IMR-90 (cell line): ENCODE data around the gene ZNF593. TPM values are rescaled to one million over a fixed set of nuclear protein-coding genes. Genes with fewer than 3 reads are reported as not detected.

Experiments
- ATAC-seq: fragments of 200-7000 bp; cut with Tn5 transposase; 2 replicates; pipeline ENCODE4 v1.9.1; 2020; ENCODE audit warnings: low read depth, mild to moderate bottlenecking, moderate library complexity
- BruUV-seq: library from RNA; stranded (reverse); fragments of 400-500 nt; replicated peaks from 2 replicates; lab custom pipeline; 2021; lab: Mats Ljungman, UMichigan
- CTCF ChIA-PET: fragments of 300-600 bp; formaldehyde crosslinking; extraction: SDS; loops from one replicate; lab custom pipeline; 2021; ENCODE audit warnings: antibody characterized with exemption; lab: Yijun Ruan, JAX
- POLR2A ChIA-PET: fragments of 300-600 bp; sonication (Branson Sonifier 250); formaldehyde crosslinking; loops from one replicate; lab custom pipeline; 2022; ENCODE audit warnings: antibody characterized with exemption; ENCODE audit not compliant: unreplicated experiment; lab: Charles Lee
- DNase-seq: peaks from one replicate; pipeline ENCODE4 v3.0.0; 2013
- H2AFZ ChIP-seq: replicated peaks from 2 replicates; pipeline ENCODE3; 2013; ENCODE audit warnings: low read length, mild to moderate bottlenecking; ENCODE audit not compliant: poor library complexity
- H2AK5ac ChIP-seq: 2 replicates; pipeline ENCODE4 v1.6.1; 2013; ENCODE audit warnings: low read depth, low read length, inconsistent platforms
- H2AK9ac ChIP-seq: replicated peaks from 2 replicates; pipeline ENCODE3; 2013; ENCODE audit warnings: mild to moderate bottlenecking, low read depth, low read length, moderate library complexity; ENCODE audit not compliant: poor library complexity
- H2BK120ac ChIP-seq: 2 replicates; pipeline ENCODE4 v1.6.1; 2013; ENCODE audit warnings: low read depth, low read length, inconsistent platforms
- H2BK15ac ChIP-seq: 3 replicates; pipeline ENCODE4 v1.6.1; 2013; ENCODE audit warnings: low read depth, low read length, inconsistent platforms
- H2BK20ac ChIP-seq: 2 replicates; pipeline ENCODE4 v1.6.1; 2013; ENCODE audit warnings: low read depth, mild to moderate bottlenecking, inconsistent platforms, low read length, moderate library complexity
- H2BK5ac ChIP-seq: 2 replicates; pipeline ENCODE4 v1.6.1; 2013; ENCODE audit warnings: mild to moderate bottlenecking, low read depth, low read length, inconsistent platforms; ENCODE audit not compliant: poor library complexity, severe bottlenecking
- H3K14ac ChIP-seq: replicated peaks from 2 replicates; pipeline ENCODE4 v1.6.1; 2013; ENCODE audit warnings: low read depth, low read length, inconsistent platforms
- H3K18ac ChIP-seq: 2 replicates; pipeline ENCODE4 v1.6.1; 2013; ENCODE audit warnings: low read depth, low read length, control low read depth
- H3K23ac ChIP-seq: 2 replicates; pipeline ENCODE4 v1.6.1; 2013; ENCODE audit warnings: low read depth, low read length, inconsistent platforms
- H3K27ac ChIP-seq: 2 replicates; pipeline ENCODE4 v1.5.1; 2013; ENCODE audit warnings: mild to moderate bottlenecking, control low read depth, low read length; ENCODE audit not compliant: insufficient read depth
- H3K27me3 ChIP-seq: 2 replicates; pipeline ENCODE4 v1.6.1; 2013; ENCODE audit warnings: low read length; ENCODE audit not compliant: control insufficient read depth, insufficient read depth
- H3K36me3 ChIP-seq: 2 replicates; pipeline ENCODE4 v1.6.1; 2013; ENCODE audit warnings: low read length, mixed read lengths; ENCODE audit not compliant: control insufficient read depth, insufficient read depth
- H3K4ac ChIP-seq: 2 replicates; pipeline ENCODE4 v1.6.1; 2013; ENCODE audit warnings: low read depth, low read length, inconsistent platforms
- H3K4me1 ChIP-seq: 2 replicates; pipeline ENCODE4 v1.6.1; 2013; ENCODE audit warnings: low read length, mixed read lengths; ENCODE audit not compliant: control insufficient read depth, insufficient read depth
- H3K4me2 ChIP-seq: 2 replicates; pipeline ENCODE4 v1.6.1; 2013; ENCODE audit warnings: low read depth, mild to moderate bottlenecking, control low read depth, low read length, moderate library complexity
- H3K4me3 ChIP-seq: 2 replicates; pipeline ENCODE4 v1.5.1; 2013; ENCODE audit warnings: low read depth, mild to moderate bottlenecking, control low read depth, low read length, moderate library complexity; ENCODE audit not compliant: insufficient read depth
- H3K56ac ChIP-seq: 2 replicates; pipeline ENCODE4 v1.6.1; 2013; ENCODE audit warnings: low read length, inconsistent platforms; ENCODE audit not compliant: insufficient read depth; ENCODE audit errors: extremely low read depth
- H3K79me1 ChIP-seq, 2 experiments: 2 replicates each; pipeline ENCODE4 v1.6.1; 2013; ENCODE audit warnings: low read length in 2 of 2, inconsistent platforms in 1 of 2, low read depth in 1 of 2
- H3K9ac ChIP-seq: 2 replicates; pipeline ENCODE4 v1.6.1; 2013; ENCODE audit warnings: low read depth, low read length, control low read depth
- H3K9me1 ChIP-seq: 2 replicates; pipeline ENCODE4 v1.6.1; 2013; ENCODE audit warnings: low read length, inconsistent platforms; ENCODE audit not compliant: insufficient read depth
- H3K9me3 ChIP-seq: 2 replicates; pipeline ENCODE4 v1.6.1; 2013; ENCODE audit warnings: low read length; ENCODE audit not compliant: control insufficient read depth, insufficient read depth
- H4K20me1 ChIP-seq: 2 replicates; pipeline ENCODE4 v1.6.1; 2013; ENCODE audit warnings: low read length, inconsistent platforms; ENCODE audit not compliant: insufficient read depth
- H4K5ac ChIP-seq: 2 replicates; pipeline ENCODE4 v1.6.1; 2013; ENCODE audit warnings: mild to moderate bottlenecking, low read depth, low read length, control low read depth
- H4K8ac ChIP-seq, 2 experiments: 2 replicates each; pipeline ENCODE4 v1.6.1; 2013; ENCODE audit warnings: low read depth in 2 of 2, low read length in 2 of 2, control low read depth in 1 of 2, inconsistent platforms in 1 of 2
- H4K91ac ChIP-seq: 2 replicates; pipeline ENCODE4 v1.6.1; 2013; ENCODE audit warnings: low read depth, low read length, inconsistent platforms; ENCODE audit not compliant: insufficient read depth
- CHD1 ChIP-seq: IDR thresholded peaks from 2 replicates; pipeline ENCODE4 v1.6.1; 2012; ENCODE audit warnings: low read depth, low read length, improper control_type of control experiment
- CTCF ChIP-seq: conservative IDR thresholded peaks from 2 replicates; pipeline ENCODE4 v1.5.1; 2012; ENCODE audit warnings: mild to moderate bottlenecking, low read depth, low read length, improper control_type of control experiment
- ELK1 ChIP-seq: fragments of 150-350 bp; IDR thresholded peaks from 2 replicates; pipeline ENCODE4 v1.6.1; 2016; ENCODE audit warnings: low read depth, mild to moderate bottlenecking, low read length, moderate library complexity, borderline replicate concordance
- MAFK ChIP-seq: IDR thresholded peaks from 2 replicates; pipeline ENCODE4 v1.6.1; 2012; ENCODE audit warnings: low read depth, low read length, improper control_type of control experiment
- MAZ ChIP-seq: IDR thresholded peaks from 2 replicates; pipeline ENCODE4 v1.6.1; 2012; ENCODE audit warnings: low read depth, mild to moderate bottlenecking, low read length, improper control_type of control experiment, moderate library complexity, borderline replicate concordance
- MXI1 ChIP-seq: IDR thresholded peaks from 2 replicates; pipeline ENCODE4 v1.6.1; 2012; ENCODE audit warnings: low read depth, mild to moderate bottlenecking, low read length, moderate library complexity, borderline replicate concordance
- NFE2L2 ChIP-seq: fragments of 150-350 bp; IDR thresholded peaks from 2 replicates; pipeline ENCODE4 v1.6.1; 2016; ENCODE audit warnings: low read depth, mild to moderate bottlenecking, low read length
- RAD21 ChIP-seq: IDR thresholded peaks from 2 replicates; pipeline ENCODE4 v1.6.1; 2012; ENCODE audit warnings: low read length, improper control_type of control experiment
- RCOR1 ChIP-seq: IDR thresholded peaks from 2 replicates; pipeline ENCODE4 v1.6.1; 2012; ENCODE audit warnings: mild to moderate bottlenecking, low read length, improper control_type of control experiment; ENCODE audit not compliant: insufficient replicate concordance
- SMC3 ChIP-seq: fragments of 150-350 bp; IDR thresholded peaks from 2 replicates; pipeline ENCODE4 v1.6.1; 2016; ENCODE audit warnings: low read depth, mild to moderate bottlenecking, antibody characterized with exemption, low read length, moderate library complexity
- USF2 ChIP-seq: fragments of 150-350 bp; IDR thresholded peaks from 2 replicates; pipeline ENCODE4 v1.6.1; 2017; ENCODE audit warnings: mild to moderate bottlenecking, antibody characterized with exemption, low read length, low read depth
- WGBS, 2 experiments: methylation state at CpG; one replicate each; pipeline versions ENCODE4 v1.1.5 to v1.1.7; 2013; ENCODE audit warnings: missing lambda C conversion rate in 2 of 2; ENCODE audit not compliant: insufficient read length in 1 of 2; ENCODE audit errors: extremely low coverage in 2 of 2; 5-methylcytosine and 5-hydroxymethylcytosine counted together
- dilution Hi-C: fragments of 300-500 bp; cut with HindIII; formaldehyde crosslinking; loops from one replicate; pipeline ENCODE4 v1.14.3; 2018; ENCODE audit warnings: low sequenced_read_pairs; ENCODE audit not compliant: unreplicated experiment
- in situ Hi-C: fragments of 300-500 bp; cut with MboI; formaldehyde crosslinking; loops from 3 replicates; pipeline ENCODE4 v1.14.3; 2019; ENCODE audit warnings: low sequenced_read_pairs, inconsistent platforms, mixed read lengths
- intact Hi-C: fragments of 100-400 bp; cut with micrococcal nuclease; formaldehyde crosslinking; loops from 2 replicates; pipeline ENCODE4 v1.10.0; 2022
- polyA plus RNA-seq, 3 experiments: library from polyadenylated mRNA; depleted of rRNA; stranded (reverse); fragments of >200 nt; gene quantifications; 2 replicates each; pipeline ENCODE4 v1.2.3, GENCODE V29; 2012; ENCODE audit warnings: low replicate concordance in 1 of 3
- total RNA-seq: library from RNA; depleted of rRNA; stranded (reverse); fragments of >200 nt; gene quantifications from 2 replicates; pipeline ENCODE4 v1.2.3, GENCODE V29; 2012

The ZNF593 gene
- total and polyA plus RNA-seq, 2 of the 4 experiments (the other 2 are of a cell fraction) = 22.2 to 57.7 TPM

GRCh38 chr1:26127235-26128163 is 42.2 kb upstream of the ZNF593 start (continued):
- TF ChIP-seq RAD21 (no peak), MAFK (no peak)

DNA sequence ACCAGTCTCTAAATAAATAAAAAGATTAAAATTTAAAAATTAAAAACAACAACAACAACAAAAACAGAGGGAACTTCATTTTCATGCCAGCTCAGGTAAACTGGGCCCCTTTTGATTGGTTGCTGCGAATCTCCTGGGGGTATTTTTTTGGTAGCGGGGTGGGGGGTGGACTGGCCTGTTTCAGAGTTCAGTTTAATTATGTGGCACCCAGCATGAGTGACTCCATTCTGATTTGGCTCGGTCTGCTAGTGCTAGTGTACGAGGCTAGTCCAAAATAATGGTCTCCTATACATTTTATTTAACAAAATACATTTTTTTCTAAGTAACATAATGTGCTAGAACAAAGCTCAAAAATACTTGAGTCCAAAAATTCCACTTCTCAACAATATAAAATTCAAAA is 39.9 kb upstream of the ZNF593 start:
- no peak overlapping the region for H4K5ac ChIP-seq
- H2BK5ac ChIP-seq = no peak overlapping the region
- no peak overlapping the region for H3K18ac ChIP-seq
- intact Hi-C loops (no loop called here), in situ Hi-C loops (no loop called here), dilution Hi-C loops (no loop called here)
- H3K9ac ChIP-seq = no peak overlapping the region
- no peaks in the 10 kb centered on the region for H3K9me3 ChIP-seq
- H2BK20ac ChIP-seq = no peak overlapping the region
- no peak overlapping the region for H3K4ac ChIP-seq
- H3K27ac ChIP-seq = no peak overlapping the region
- H3K36me3 ChIP-seq = no peaks in the 10 kb centered on the region
- WGBS, 2 experiments = no CpG with 5 or more reads among the region's 4 CpGs
- CTCF ChIA-PET = interaction anchor here (1.1 to 1.3 kb wide), 2 partner anchors 16 to 94 kb away, joined by 4 read pairs; no protein-coding TSS in a partner anchor
- DNase-seq = no peak
- H3K56ac ChIP-seq = no peak overlapping the region
- H3K9me1 ChIP-seq = no peaks in the 10 kb centered on the region
- POLR2A ChIA-PET = no interaction called here
- H4K91ac ChIP-seq = no peak overlapping the region
- BruUV-seq = no TSS peak
- H2AK5ac ChIP-seq = no peak overlapping the region
- H4K8ac ChIP-seq = no peak overlapping the region
- H3K4me1 ChIP-seq = 0 out of 2 replicates have a peak, but pooled peaks cover 1% of the 10 kb centered on the region
- peaks cover 11% of the 10 kb centered on the region for H3K27me3 ChIP-seq
- no peak overlapping the region for H3K14ac ChIP-seq
- H2BK15ac ChIP-seq = no peak overlapping the region
- no peak overlapping the region for H3K4me2 ChIP-seq
- H2AK9ac ChIP-seq = no peak overlapping the region
- H3K4me3 ChIP-seq = no peak overlapping the region
- ATAC-seq = no peak
- H2AFZ ChIP-seq = no peak overlapping the region
- no peaks in the 10 kb centered on the region for H3K79me1 ChIP-seq
- no peak overlapping the region for H3K23ac ChIP-seq
- no peaks in the 10 kb centered on the region for H4K20me1 ChIP-seq
- H2BK120ac ChIP-seq = no peak overlapping the region
- TF ChIP-seq RCOR1 = no peak
- no peak for TF ChIP-seq USF2
- no peak for TF ChIP-seq MAFK
- TF ChIP-seq MXI1 = no peak
- no peak for TF ChIP-seq CTCF
- TF ChIP-seq CHD1 = no peak
- no peak for TF ChIP-seq ELK1
- no peak for TF ChIP-seq MAZ
- no peak for TF ChIP-seq RAD21
- TF ChIP-seq SMC3 = no peak
- no peak for TF ChIP-seq NFE2L2
